GM18502 (cell line): ENCODE results near the gene EFCAB11.

Experiments used
- ATAC-seq: cut with Tn5 transposase; IDR thresholded peaks from one replicate; pipeline ENCODE4 v1.9.1; 2021; ENCODE audit warnings: mild to moderate bottlenecking; ENCODE audit not compliant: unreplicated experiment, poor library complexity

Gene EFCAB11, protein sequence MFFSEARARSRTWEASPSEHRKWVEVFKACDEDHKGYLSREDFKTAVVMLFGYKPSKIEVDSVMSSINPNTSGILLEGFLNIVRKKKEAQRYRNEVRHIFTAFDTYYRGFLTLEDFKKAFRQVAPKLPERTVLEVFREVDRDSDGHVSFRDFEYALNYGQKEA

GRCh38 chr14:89954070-89955021, at the start of gene EFCAB11:
Gene EFCAB11, minus strand, starts transcription at chr14:89954730. Its CDS starts 70 bp downstream, at chr14:89954660.
- peak; percentile 85 for ATAC-seq

- no peak for ATAC-seq
These were observed 49.2 kb upstream of the EFCAB11 start for GRCh38 chr14:90003526-90004307.

- no peak for ATAC-seq
These were observed 46.4 kb upstream of the EFCAB11 start for GRCh38 chr14:90000935-90001334.

- no peak for ATAC-seq
These were observed 42.4 kb upstream of the EFCAB11 start for GRCh38 chr14:89996963-89997362.

GRCh38 chr14:89992273-89992672, 37.7 kb upstream of the EFCAB11 start:
- ATAC-seq: no peak

DNA sequence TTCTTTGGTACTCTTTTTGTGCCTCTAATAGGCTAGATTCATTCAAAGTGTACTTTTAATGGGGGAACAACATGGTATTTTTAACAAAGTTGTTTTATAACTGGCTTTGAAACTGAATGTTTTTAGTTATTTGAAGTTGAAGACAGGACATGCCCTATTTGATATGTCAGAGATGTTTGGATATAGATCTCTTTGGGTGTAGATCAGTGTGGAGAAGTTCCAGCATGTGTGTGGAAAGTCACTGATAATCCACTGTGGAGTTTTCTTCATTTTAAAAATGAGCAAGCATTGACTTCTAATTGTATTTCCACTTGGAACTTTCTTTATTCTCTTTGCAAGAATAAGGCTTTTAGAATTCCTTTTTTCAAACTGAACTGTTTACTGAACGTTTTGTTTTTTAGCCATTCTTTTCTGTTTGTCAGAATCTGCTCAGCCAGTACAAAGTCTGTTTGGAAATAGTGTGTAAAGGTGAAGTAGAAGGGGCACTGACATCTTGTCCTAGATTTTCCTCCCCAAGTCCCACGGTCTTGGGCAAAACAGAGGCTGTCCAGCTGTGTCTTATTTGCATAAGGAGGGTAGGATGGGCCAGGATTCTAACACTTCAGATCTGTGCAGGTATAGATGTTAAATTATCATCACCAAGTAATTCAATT, 36.2 kb upstream of the EFCAB11 start:
- ATAC-seq: no peak

GRCh38 chr14:89990218-89990617, 35.7 kb upstream of the EFCAB11 start:
- ATAC-seq: no peak

DNA sequence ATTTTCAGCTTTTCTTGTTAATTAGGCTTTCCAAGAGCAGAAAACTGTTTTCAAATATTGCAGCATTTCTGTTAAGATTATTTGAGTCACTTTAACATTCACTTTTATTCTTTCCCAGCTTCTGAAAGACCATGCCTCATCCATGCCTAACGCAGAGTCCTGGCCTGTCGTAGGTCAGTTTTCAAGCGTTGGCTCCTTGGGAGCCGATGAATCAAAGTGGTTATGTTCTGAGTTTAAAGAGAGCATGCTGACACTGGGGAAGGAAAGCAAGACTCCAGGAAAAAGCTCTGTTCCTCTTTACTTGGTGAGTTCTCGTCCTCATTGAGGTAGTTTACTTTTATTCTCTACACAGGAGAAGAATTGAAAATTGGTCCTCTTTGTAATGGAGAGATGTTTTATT, 34.3 kb upstream of the EFCAB11 start:
- no peak for ATAC-seq

DNA sequence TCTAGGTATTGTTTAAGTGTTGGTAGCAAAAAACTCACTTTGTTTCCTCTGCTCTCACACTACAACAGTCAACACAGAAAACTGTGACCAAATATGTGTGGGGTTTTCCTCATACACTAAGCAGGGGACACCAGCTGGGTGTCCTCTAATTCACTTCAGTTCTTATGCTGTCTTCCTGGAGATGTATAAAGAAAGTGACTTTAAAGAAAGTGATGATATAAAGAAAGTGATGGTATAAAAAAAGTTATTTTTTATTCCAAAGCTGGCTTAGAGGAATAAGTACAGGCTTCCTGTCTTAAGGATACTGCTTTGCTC, 32.6 kb upstream of the EFCAB11 start:
- ATAC-seq: no peak

DNA sequence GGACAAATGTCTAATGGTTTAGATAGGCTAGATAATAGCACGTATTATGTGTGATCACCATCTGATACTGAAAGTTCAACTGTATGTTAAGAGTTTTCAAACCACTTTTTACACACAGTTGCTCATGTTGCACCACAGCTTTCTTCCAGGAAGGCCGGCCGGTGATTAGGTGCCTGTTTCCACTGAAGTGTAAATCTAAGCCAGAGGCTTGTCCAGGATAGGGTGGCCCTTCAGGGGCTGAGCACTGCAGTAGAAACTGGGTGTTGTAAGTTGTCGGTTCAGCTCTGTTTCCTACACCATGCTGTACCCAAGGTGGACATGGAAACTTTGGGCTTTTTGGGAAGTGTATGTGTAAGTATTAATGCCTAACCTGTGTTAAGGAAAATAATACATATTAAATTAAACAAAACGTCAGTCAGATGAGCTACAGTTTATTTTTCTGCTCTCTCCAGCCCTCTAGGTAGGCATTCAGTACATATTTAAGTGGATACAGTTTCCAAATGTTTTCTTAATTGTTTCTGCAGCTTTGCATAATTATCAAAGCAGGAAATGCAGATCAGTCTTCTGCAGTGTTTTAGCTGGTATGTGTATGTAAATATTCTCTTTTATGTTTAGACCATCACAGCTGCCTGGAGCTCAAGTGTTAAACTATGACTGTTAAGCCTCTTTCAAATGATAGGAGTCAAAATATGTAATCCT, 32.1 kb upstream of the EFCAB11 start:
- ATAC-seq: no peak

GRCh38 chr14:89983375-89983774, 28.8 kb upstream of the EFCAB11 start:
- ATAC-seq: no peak

GRCh38 chr14:89978656-89979055, 24.1 kb upstream of the EFCAB11 start:
- no peak for ATAC-seq

GRCh38 chr14:89977668-89978067, 23.1 kb upstream of the EFCAB11 start:
- ATAC-seq: no peak

DNA sequence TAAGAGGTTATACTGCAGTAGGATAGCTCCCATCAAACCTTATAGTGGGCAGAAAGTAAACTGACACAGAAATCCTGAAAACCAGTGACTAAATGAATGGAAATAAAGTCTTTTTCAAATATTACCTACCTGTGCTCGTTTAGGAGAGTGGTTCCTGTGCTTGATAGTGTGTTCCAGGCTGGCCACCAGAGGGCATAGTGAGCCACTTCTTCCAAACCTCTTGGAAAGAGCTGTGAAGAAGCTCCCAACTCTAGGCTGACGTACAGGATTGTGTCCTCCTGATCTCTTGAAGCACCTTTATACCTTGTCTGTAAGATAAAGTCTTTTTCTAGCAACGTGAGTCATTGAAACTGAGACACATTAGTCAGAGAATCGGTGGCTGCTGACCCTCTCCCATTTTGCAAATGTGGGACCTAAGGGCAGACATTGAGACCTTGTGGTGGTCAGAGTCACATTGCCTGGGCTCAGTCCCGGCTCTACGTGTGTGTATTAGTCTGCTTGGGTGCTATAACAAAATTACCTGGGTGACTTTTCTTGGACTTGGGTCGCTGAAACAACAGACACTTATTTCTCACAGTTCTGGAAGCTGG, 18.8 kb upstream of the EFCAB11 start:
- peak; percentile 81 for ATAC-seq

DNA sequence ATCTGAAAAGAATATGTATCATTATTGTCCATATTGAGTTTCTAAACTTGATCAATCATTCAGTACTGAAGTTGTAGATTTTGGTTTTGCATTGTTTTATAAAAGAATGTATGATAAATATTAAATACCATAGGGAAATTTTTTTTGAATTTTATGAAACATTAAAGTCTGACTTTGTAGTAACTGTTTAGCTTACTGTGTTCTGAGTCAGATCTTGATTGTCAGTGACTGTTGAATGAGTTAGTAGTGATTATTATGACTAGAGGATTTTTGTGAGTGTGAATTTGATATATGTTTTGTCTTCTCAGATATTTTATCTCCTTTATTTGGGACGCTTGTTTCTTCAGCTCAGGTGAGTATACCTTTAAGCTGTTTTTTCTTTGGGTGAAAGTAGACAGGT, 11.3 kb upstream of the EFCAB11 start:
- no peak for ATAC-seq

GRCh38 chr14:89963288-89963978, 8.9 kb upstream of the EFCAB11 start:
- ATAC-seq: no peak

GRCh38 chr14:89960914-89961313, 6.4 kb upstream of the EFCAB11 start:
- ATAC-seq: no peak

DNA sequence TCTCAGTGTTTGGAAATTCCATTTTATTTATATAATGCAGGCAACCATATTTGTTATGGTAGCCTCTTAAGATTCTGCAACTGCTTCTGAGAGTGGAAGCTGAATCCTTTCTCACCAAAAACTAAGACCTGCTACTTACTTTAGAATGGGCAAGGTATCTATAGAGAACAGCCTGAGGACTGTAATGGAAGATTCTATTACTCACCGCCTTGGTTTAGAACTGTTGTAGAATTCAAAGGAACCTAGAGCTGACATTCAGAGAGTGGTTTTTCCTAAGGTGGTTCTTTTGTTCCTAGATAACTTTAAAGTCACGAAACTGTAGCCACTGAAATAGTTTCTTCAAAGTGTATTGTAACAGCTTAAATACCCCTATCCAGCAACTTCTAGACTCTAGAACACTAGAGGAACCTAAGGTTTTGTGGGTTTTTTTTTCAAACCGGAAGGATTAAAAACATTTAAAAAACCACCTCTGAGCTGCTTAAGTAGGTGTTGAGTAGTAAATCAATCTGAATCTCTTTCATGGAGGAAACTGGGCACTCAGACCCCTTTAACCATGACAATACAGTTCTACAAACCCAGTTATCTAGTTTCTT, 5.4 kb upstream of the EFCAB11 start:
- no peak for ATAC-seq

DNA sequence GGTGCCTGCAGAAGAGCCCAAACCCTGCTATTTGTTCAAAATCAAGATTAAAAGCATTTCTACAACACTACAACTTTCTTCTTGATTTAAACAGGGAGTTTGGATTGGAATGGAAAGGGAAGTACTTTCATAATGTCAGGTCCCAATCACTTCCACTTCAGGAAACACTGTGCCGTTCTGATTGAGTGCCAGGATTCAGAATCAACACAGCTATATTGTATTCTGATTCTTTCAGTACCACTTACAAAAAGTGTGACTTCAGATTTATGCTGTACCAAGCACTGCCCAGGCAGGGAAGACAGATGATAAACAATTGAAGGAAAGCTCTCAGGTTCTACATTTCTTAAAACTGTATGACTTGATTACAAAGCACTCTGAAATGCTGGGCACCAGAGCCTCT, 4.4 kb upstream of the EFCAB11 start:
- ATAC-seq: no peak
